Measurements from ENCODE around the gene HIP1.
"Not testable (repeated sequence)": the region's sequence is repeated elsewhere in the genome, so short reads cannot be mapped to it uniquely, and the experiment has no call there.

The HIP1 gene

DNA sequence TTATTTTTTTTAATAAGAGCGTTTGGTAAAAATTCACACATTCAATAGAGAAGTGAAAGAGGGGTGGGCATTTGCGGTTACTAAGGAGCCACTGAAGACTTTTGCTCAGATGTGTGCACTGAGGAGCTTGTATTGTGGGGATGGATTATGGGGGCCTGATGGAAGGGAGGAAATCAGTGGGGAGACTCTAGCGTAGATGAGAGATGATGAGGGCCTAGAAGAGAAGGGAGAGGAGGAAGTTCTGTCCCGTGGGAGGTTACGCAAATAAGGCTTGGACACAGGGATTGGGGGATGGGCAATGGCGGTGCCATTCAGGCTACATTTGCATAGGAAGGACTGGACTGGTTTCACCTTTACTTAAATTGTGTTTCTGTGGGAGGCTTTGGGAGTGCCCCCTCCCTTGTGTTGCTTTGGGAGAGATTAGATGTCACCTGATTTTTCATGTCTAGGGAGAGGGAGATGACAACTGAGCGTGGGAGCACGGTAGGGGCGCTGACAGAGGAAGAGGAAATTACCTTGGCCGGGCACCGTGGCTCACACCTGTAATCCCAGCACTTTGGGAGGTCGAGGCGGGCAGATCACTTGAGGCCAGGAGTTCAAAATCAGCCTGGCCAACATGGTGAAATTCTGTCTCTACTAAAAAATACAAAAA, 2.2 kb upstream of the HIP1 start:
- FAIRE-seq (peak; percentile 75), DNase-seq (ENCODE audit: extremely low spot score, insufficient read length, low read depth) (no peak)

DNA sequence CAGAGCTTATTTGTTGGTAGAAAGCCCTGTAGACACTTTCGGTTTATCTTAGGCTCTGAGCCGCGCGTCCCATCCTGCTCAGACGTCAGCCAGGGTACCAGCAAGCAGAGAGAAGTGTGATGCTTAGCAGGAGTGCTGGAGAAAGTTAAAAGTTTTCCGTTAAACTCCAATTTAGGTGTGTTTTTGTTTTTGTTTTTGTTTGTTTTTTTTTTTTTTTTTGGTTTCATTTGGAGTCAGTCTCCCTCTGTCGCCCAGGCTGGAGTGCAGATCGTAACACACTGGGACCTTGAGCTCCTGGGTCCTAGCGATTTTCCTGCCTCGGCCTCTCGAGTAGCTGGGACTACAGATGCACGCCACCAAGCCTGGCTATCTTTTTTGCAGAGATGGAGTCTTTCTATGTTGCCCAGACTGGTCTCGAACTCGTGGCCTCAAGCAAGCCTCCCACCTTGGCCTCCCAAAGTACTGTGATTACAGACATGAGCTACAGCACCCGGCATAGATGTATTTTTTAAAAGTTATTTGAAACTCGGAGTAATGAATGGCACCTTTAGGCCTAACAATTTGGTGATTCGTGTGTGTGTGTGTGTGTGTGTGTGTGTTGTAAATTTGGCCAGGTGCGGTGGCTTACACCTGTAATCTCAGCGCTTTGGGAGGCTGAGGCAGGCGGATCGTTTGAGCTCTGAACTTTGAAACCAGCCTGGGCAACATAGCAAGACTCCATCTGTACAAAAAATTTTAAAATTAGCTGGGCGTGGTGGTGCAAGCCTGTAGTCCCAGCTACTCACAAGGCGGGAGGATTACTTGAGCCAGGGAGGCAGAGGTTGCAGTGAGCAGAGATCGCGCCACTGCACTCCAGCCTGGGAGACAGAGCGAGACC, 1.3 kb upstream of the HIP1 start:
- FAIRE-seq: peak; percentile 38
- no peak for DNase-seq (ENCODE audit: extremely low spot score, insufficient read length, low read depth)

DNA sequence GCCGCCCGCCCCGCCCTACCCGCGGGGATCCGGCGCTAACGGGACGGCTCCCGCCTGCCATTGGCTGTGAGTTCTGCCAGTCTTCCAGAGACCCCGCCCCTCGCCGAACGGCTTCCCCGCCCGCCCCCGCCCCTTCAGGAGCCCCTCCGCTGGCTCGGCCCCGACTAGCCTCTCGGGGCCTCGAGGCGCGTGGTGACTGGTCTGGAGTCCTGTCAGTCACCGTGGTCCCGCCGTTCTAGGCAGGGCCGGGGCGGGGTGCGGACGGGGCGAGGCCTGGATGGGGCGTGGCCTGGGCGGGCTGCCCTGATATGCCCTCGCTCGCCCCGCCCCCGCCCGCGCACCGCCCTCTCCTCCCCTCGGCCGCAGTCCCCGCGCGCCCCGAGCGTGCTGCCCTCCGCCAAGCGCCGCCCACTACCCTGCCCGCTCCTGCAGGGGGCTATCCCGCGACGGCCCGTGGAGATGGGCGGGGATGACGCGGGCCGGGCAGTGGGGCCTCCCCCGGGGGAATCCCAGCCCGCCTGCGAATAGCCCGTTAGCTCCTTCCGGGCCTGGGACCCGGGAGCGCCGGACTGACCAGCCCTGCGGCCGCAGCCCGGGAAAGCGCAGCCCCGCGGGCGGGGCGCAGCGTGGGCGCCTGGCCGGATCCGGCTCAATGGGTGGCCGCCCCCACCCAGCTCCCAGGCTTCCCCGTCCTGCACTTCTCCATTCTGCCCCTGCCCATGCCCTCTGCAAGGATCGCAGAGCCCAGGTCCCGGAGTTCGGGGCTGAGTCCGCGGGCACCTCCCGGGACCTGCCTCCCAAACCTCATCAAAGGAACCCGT, 444 bp upstream of the HIP1 start:
- DNase-seq (ENCODE audit: extremely low spot score, insufficient read length, low read depth) (peak; percentile 99), FAIRE-seq (peak; percentile 86)

DNA sequence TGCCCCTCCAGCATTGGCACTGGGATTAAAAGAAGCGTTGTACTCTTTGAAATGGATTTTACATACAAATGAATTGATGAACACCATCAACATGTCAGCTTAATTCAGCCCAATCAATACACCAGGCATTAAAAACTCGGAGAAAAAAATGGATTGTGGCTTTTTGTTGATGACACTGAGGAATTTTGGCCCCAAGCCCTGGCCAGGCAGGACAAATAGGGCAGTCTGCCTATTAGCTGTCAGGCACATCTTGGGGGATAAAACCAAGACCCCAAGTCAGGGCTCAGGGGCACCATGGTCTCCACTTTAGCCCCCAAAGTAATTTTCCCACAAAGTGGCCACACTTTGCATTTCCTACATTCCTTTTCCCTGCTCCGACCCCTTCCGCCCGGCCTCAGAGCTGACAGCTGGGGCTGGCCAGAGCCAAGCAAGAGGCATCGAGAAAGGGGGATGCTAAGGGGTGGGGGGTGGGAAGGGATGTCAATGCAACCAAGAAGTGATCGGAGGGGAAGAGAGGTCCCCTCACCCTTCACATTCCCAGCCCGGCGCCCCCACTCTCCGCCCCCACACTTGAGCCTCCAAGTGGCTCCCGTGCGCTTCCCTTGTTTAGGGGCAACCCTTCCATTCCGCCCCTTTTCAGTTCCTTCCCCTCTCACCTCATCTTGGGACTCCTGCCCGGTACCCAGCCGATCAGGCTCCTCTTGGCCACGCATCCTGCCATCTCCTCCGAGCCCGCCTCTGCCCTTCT, 711 bp downstream of the HIP1 start:
- DNase-seq (ENCODE audit: extremely low spot score, insufficient read length, low read depth) (no peak), FAIRE-seq (no peak)

DNA sequence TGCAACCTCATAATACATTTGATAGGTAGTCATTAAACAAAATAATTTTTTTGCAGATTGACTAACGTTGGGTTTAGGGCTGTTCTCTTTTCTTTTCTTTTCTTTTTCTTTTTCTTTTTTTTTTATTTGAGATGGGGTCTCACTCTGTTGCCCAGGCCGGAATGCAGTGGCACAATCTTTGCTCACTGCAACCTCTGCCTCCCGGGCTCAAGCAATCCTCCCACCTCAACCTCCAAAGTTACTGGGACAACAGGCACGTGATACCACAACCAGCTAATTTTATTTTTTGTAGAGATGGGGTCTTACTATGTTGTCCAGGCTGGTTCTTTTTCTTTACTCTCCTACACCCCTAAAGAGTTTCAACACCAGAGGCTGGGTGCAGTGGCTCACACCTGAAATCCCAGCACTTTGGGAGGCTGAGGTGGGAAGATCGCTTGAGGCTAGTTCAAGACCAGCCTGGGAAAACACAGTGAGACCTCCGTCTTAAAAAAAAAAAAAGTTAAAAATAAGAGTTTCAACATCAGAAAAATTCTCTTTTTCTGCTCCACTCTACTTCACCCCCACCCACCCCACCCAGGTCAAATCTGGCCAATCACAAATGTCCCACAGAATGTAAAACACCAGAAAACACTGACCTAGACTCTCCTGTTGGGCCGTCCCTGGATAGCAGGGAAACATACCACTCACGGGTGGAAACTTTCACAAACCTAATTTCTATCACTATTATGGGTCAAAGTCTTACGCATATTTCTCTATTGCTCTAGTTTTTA, 3.0 kb downstream of the HIP1 start:
- DNase-seq (ENCODE audit: extremely low spot score, insufficient read length, low read depth): no peak
- no peak for FAIRE-seq

DNA sequence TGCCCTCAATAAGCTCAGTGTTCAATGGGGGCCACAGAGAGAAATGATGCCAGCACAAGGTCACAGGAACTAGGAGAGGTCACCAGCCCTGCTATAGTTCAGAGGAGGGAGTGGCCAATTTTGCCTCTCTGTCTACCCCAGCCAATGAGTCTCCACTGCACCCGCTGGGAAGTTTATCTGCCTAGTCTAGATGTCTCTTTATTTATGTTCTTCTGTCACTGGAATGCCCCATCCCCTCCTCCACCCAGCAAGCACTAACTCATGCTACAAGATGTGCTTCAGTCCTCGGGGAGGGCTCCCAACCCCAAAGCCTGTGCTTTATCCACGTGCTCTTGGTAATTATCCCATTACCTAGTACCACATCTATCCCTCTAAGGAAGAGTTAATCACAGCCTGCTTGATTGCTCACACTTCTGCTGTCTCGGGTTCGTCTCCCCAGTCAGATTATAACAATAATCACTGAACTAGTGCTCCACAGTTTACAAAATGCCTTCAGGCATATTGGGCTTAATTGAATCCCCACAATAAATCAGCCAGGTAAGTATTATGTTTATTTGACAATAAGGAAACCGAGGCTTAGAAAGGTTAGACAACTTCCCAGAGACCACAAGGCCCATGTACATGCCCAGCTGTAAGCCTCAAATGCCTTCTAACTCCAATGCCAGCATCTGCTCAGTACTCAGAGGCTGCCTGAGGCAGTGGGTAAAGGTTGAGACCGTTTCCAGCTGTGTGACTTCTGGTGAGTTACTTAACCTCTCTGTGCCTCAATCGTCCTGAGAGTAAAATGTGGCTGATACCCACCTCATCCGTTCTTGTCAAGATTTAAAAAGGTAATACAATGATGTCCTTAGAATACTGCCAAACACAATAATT, 3.9 kb downstream of the HIP1 start:
- FAIRE-seq (no peak), DNase-seq (ENCODE audit: extremely low spot score, insufficient read length, low read depth) (no peak)

DNA sequence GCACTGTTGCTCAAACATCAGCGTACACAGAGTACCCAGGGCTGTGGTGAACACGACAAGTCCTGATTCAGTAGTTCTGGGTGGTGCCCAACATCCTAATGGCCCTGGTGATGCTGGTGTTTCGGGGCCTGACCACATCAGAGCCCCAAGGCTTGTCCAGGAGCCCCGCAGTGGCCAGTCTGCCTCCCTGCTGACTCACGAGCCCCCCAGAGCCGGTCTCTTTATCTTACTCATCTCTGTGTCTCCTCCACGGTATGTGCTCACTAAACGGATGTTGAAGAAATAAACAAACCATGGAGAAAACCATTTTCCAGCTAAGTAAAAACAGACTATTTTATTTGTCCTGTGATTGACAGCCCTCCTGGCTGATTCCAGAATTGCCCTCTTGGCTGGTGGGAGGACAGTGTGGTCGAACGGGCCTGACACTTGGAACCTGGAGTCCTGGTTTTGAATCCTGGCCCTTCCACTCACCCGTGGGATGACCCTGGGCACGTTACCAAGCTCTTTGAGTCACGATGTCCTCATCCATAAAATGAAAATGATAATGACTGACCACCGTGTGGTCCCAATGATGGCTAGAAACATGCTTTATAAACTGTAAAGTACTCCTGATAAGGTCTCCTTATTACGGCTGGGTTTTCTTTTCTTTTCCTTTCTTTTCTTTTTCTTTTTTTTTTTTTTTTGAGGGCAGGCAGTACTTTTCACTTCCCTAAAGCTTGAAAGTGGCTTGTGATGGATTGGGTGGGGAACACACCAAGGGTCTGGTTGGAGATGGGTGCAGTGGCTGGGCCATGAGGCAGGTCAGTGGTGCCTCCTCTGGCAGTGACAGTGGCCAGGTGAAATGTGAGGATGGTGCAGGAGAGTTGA, 5.7 kb downstream of the HIP1 start:
- no peak for FAIRE-seq
- DNase-seq (ENCODE audit: extremely low spot score, insufficient read length, low read depth): no peak

DNA sequence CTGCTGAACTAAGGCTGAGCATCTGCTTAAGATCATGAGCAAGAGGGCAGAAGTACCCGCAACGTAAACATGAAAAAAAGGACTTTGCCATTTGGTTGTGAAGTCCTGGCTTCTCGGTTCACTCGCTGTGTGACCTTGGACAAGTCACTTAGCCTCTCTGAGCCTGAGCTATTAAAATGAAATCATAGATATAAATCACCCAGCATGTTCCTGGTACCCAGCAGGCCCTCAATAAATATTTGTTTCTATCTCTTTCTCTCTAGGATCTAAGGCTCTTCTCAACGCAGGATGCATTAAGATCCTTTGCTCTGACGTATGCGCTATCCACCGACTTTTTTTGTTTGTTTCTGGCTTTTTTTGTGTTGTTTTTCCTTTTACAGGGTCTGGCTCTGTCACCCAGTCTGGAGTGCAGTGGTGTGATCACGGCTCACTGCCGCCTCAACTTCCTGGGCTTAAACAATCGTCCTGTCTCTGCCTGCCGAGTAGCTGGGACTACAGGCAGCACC, 6.7 kb downstream of the HIP1 start:
- FAIRE-seq (no peak), DNase-seq (ENCODE audit: extremely low spot score, insufficient read length, low read depth) (no peak)

DNA sequence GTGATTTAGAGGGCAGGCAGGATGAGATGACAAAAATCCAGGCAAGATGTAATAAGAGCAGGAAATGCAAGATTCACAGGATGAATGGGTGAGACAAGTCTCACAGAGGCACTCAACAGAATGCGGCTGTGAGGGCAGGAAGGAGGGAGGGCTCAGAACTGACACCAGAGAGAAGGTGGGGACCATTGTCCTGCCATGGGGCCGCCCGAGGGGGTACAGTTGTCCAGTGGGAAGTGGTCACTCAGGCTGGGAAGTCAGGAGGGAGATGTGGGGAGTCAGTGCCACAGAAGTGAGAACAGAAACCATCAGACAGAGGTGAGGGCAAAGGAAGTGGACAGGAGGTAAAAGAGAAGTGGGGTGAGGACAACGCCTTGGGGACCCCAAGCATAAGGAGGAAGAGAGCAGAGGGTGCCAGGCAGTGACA, 8.9 kb downstream of the HIP1 start:
- DNase-seq (ENCODE audit: extremely low spot score, insufficient read length, low read depth) (no peak), FAIRE-seq (no peak)

DNA sequence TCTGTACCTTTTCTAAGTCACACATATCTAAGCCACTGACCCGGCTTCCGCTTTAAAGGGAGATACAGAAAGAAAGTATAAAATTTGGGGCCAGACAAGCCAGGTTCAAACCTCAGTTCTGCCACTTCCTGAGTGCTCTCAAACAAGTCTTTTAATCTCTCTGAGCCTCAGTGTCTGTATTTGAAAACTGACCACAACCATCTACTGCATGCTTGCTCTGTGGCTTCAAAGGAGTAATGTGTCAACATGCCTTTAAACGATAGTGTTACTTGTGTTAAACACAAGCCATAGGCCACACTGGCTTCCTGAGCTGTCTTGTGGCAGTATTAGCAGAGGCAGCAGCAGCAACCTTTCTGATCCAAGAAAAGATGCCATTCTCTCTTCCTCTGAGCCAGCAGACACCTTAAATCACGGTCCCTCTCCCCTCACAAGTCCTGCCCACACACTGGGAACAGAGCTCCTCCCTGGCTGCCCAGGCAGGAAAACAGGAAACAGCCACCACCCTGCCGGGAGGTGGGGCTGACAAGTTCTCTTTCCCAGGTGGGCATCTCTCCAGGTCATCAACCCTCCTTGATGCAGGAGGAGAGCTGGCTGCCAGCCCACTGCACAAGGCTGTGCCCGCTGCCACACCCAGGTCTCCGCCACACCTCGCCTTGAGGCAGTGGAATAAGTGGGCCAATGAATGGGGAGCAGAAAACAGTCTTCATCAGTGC, 10.7 kb downstream of the HIP1 start:
- FAIRE-seq (no peak), DNase-seq (ENCODE audit: extremely low spot score, insufficient read length, low read depth) (no peak)

DNA sequence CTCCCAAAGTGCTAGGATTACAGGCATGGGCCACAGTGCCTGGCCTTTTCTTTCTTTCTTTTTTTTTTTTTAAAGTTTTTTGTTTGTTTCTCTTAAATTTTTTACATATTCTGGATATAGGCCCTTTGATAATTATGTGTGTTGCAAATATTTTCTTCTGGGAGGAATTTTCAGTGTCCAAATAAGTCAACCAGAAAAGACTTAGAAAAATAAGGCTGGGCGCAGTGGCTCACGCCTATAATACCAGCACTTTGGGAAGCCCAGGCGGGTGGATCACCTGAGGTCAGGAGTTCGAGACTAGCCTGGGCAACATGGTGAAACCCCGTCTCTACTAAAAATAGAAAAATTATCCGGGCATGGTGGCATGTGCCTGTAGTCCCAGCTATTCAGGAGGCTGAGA, 11.4 kb downstream of the HIP1 start:
- not testable (repeated sequence) for DNase-seq (ENCODE audit: extremely low spot score, insufficient read length, low read depth); FAIRE-seq

DNA sequence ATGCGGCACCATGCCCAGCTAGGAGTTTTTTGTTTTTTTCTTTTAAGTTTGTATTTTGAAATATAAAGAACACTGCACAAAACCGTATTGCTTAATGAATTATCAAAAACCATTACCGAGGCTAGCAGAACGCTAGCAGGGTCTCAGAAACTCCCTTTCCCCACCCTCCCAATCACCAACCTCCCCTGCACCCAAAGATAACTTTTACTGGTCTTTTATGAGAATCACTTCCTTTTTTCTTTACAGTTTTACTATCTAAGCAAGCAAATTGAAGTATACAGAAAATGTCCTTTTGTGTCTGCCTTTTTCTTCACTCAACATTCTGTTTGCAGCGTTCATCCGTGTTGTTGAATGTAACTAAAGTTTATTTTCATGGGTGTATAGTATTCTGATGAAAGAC, 13.4 kb downstream of the HIP1 start:
- no peak for DNase-seq (ENCODE audit: extremely low spot score, insufficient read length, low read depth)
- no peak for FAIRE-seq

DNA sequence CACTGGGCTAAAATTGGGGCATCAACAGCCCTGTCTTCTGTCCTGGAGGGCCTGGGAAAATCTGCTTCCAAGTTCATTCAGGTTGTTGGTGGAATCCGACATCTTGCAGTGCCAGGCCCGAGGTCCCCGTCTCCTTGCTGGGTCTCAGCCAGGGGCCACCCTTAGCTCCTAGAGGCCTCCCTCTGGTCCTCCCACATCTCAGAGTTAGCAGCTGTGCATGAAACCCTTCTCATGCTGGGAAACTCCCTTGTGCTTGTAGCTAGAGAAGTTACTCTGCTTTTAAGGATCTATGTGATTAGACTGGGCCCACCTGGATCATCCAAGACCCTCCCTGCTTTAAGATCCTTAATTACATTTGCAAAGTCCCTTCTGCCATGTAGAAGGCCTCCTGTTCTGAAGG, 15.3 kb downstream of the HIP1 start:
- no peak for FAIRE-seq

DNA sequence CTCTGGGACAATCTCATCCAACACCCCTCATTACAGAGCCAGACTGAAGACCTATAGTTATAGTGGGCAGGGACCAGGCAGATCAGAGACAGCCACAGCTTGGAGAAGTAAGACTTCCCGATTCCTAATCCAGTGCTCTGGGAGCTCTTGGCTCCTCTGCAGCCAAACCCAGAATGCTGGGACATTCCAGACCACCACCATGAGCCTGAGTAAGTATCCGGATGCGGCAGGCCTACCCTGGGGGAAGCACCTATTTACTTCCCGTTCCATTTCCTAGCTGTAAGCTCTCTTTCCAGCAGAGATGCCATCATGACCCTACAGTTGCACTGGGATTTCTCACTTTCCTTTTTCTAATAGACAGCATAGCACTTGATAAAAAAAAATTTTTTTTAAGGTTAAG, 16.4 kb downstream of the HIP1 start:
- DNase-seq (ENCODE audit: extremely low spot score, insufficient read length, low read depth) (no peak), FAIRE-seq (no peak)

More for the DNA sequence above, 15.3 kb downstream of the HIP1 start:
- no peak for DNase-seq (ENCODE audit: extremely low spot score, insufficient read length, low read depth)

DNA sequence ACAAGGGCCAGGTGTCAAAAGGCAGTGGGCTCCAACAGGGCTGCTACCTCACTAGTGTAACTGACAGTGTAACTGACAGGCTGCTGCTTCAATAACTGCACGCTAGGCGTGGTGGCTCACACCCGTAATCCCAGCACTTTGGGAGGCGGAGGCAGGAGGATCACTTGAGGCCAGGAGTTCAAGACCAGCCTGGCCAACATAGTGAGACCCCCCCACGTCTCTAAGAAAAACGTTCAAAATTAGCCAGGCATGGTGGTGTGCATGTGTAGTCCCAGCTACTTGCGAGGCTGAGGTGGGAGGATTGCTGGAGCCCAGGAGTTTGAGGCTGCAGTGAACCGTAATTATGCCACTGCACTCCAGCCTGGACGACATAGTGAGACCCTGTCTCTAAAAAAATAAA, 16.8 kb downstream of the HIP1 start:
- FAIRE-seq; DNase-seq (ENCODE audit: extremely low spot score, insufficient read length, low read depth): not testable (repeated sequence)

DNA sequence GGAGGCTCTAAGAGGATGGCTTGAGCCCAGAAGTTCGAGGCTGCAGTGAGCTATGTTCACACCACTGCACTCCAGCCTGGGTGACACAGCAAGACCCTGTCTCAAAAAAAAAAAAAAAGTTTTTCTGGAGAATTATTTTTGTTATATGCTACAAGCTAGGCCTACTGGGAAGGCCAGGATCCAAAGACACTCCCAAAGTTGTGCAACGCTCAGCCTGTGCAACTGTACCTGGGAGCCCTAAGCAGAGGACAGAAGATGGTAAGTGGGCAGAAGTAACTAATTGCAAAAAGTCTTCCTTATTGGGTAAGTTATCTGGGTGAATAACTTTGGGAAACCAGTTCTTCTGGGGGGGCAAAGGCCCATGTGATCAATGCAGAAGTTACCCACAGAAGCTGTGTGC, 17.3 kb downstream of the HIP1 start:
- FAIRE-seq: no peak
- DNase-seq (ENCODE audit: extremely low spot score, insufficient read length, low read depth): no peak

DNA sequence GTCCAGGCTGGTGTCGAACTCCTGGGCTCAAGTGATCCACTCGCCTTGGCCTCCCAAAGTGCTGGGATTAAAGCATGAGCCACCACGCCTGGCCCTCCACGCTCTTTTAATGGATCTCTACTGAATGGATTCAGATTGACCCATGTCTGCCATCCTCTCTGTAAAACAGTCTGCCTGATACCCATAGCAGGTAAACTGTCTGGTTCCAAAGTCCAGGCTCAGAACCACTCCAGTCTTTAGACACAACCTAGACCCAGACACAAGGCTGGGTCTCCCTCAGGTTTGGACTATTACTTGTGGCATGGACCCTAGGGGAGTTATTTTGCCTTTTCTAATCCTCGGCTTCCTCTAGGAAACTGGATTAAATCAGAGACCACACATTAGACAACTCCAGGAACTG, 19.1 kb downstream of the HIP1 start:
- FAIRE-seq (no peak), DNase-seq (ENCODE audit: extremely low spot score, insufficient read length, low read depth) (no peak)

Data from GM18507 (cell line).